CD4-positive, alpha-beta T cell treated with Interleukin-4 for 1 hour (primary cell): ENCODE results near the gene ATOSB.

Experiments
- DNase-seq, 2 donors: peaks; one replicate each; pipeline ENCODE4 v3.0.0-alpha.2; 2020 to 2022

Gene ATOSB

GRCh38 chr9:35079426-35080341 is 36.0 kb downstream of the ATOSB start, which contains the start of gene FANCG:
FANCG (minus strand) TSS chr9:35079942; CDS start chr9:35079524, 418 bp downstream.
- peak; percentile 82 to 85 for DNase-seq

- no peak for DNase-seq
Observed at GRCh38 chr9:35079041-35079425, 36.6 kb downstream of the ATOSB start.

- no peak for DNase-seq
Observed at GRCh38 chr9:35078066-35078465, 37.6 kb downstream of the ATOSB start.

GRCh38 chr9:35076848-35077247 is 38.8 kb downstream of the ATOSB start:
- no peak for DNase-seq

GRCh38 chr9:35075358-35075757 is 40.3 kb downstream of the ATOSB start:
- DNase-seq: no peak

- DNase-seq: no peak
Observed at GRCh38 chr9:35074791-35075190, 40.9 kb downstream of the ATOSB start.

GRCh38 chr9:35074141-35074540 is 41.5 kb downstream of the ATOSB start:
- DNase-seq: no peak

- DNase-seq: no peak
Observed at GRCh38 chr9:35073279-35073612, 42.4 kb downstream of the ATOSB start.

GRCh38 chr9:35072461-35073278 is 43.0 kb downstream of the ATOSB start, which contains the start of gene VCP:
VCP (minus strand) TSS chr9:35072625; CDS start chr9:35072353, 272 bp downstream.
- DNase-seq: peak; percentile 99

- DNase-seq: peak; percentile 79 to 80
Observed at GRCh38 chr9:35071814-35072460, 43.7 kb downstream of the ATOSB start.

GRCh38 chr9:35070823-35071813 is 44.5 kb downstream of the ATOSB start:
- no peak for DNase-seq

- no peak for DNase-seq
Observed at GRCh38 chr9:35069020-35069419, 46.6 kb downstream of the ATOSB start.

GRCh38 chr9:35067056-35067455 is 48.6 kb downstream of the ATOSB start:
- no peak for DNase-seq

- no peak for DNase-seq
Observed at GRCh38 chr9:35060548-35061207, 55.0 kb downstream of the ATOSB start.

- no peak for DNase-seq
Observed at GRCh38 chr9:35059438-35059837, 56.2 kb downstream of the ATOSB start.

GRCh38 chr9:35057271-35057620 is 58.4 kb downstream of the ATOSB start:
- no peak for DNase-seq

- no peak for DNase-seq
Observed at GRCh38 chr9:35056571-35057270, 58.9 kb downstream of the ATOSB start.

GRCh38 chr9:35054871-35055644 is 60.6 kb downstream of the ATOSB start:
- DNase-seq: no peak

- no peak for DNase-seq
Observed at GRCh38 chr9:35054185-35054835, 61.4 kb downstream of the ATOSB start.
